Testis (tissue), 3 donors: ENCODE results near the gene ITGA11. TPM values are rescaled to one million over a fixed set of nuclear protein-coding genes. Genes with fewer than 3 reads are reported as not detected.

Experiments used
- DNase-seq: peaks from one replicate; pipeline ENCODE4 v3.0.0-alpha.2; 2019
- H3K27ac ChIP-seq, 2 donors: fragments of 200-600 bp; sonication (generic); one replicate each; pipeline ENCODE4 v1.5.1; 2019
- H3K27me3 ChIP-seq: fragments of 200-600 bp; sonication (generic); one replicate; pipeline ENCODE4 v1.5.1; 2019
- H3K36me3 ChIP-seq: fragments of 200-600 bp; sonication (generic); one replicate; pipeline ENCODE4 v1.5.1; 2017; ENCODE audit warnings: low read depth; ENCODE audit errors: missing control alignments
- H3K4me1 ChIP-seq: fragments of 200-600 bp; sonication (generic); one replicate; pipeline ENCODE4 v1.5.1; 2019
- H3K4me3 ChIP-seq, 2 donors: fragments of 200-600 bp; sonication (generic); one replicate each; pipeline ENCODE4 v1.5.1; 2017 to 2019
- H3K9me3 ChIP-seq: fragments of 200-600 bp; sonication (generic); one replicate; pipeline ENCODE4 v1.5.1; 2017
- POLR2A ChIP-seq: fragments of 450-650 bp; IDR thresholded peaks from one replicate; pipeline ENCODE4 v1.6.1; 2017; ENCODE audit warnings: antibody characterized with exemption, mild to moderate bottlenecking, moderate library complexity
- WGBS, 2 donors: methylation state at CpG; one replicate each; pipeline ENCODE4 v1.1.5; 2018; 5-methylcytosine and 5-hydroxymethylcytosine counted together
- intact Hi-C: fragments of 100-400 bp; cut with DNase I; formaldehyde crosslinking; loops from one replicate; pipeline ENCODE4 v1.15.1; 2023; ENCODE audit warnings: low total_unique reads
- polyA plus RNA-seq: library from polyadenylated mRNA; stranded (reverse); fragments of 350-450 nt; fragmentation: Illumina TruSeq; extraction: RNeasy Lipid Tissue Mini Kit (QIAGEN cat#74804); gene quantifications from one replicate; pipeline ENCODE4 v1.2.3, GENCODE V29; 2014; ENCODE audit warnings: low read depth, low replicate concordance; ENCODE audit not compliant: insufficient read depth
- total RNA-seq, 2 donors: library from RNA; depleted of rRNA; stranded (reverse); fragments of >200 nt; gene quantifications; one replicate each; pipeline ENCODE4 v1.2.3, GENCODE V29; 2016
- TF ChIP-seq, protein P1 (sequence below), 3 experiments: fragments of 450-650 bp in 2 of 3; fragments of 200-600 bp in 1 of 3; sonication (generic) in 1 of 3; IDR thresholded peaks; one replicate each; pipeline ENCODE4 v1.5.1; 2016 to 2019; ENCODE audit warnings: antibody characterized with exemption in 3 of 3, mild to moderate bottlenecking in 2 of 3, moderate library complexity in 1 of 3

Gene ITGA11
- total and polyA plus RNA-seq, 3 donors from 2014 or later: 4.3 to 6.6 (median 5.6) TPM

DNA sequence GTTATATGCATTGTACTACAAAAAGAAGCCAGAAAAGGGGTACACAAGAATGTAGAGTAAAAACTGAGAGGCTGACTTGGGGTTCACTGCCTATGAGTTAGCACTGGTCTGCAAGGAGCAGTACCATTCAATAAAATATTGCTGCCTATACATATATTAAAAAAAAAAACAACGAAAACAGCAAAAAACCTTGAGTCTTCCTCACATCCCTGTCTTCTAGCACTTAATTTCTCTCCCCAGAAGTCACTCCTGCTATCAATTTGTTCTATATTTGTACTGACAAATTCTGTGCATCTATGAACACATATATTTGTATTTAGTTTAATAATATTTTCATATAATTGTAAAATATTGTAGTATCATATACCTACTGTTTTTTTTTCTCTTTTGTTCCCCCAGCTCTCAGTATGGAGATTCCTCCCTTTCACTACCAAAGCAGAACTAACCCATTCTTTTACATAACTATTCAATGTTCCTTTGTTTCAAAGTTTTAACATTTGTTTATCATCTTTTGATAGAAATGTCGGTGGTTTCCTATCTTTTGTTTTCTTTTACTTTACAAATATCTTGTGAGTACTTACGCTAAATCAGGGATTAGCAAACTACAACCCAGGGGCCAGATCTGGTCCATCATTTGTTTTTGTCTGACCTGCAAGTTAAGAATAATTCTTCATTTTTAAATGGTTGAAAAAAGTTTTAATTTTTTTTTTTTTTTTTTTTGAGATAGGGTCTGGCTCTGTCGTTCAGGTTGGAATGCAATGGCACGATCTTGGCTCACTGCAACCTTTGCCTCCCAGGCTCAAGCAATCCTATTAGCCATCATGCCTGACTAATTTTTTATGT, 169.2 kb downstream of the ITGA11 start:
- WGBS, 2 donors: 64 to 68% methylated on average over 5 of the region's 5 CpGs
- intact Hi-C loops: no loop called here
- no peak overlapping the region for H3K4me3 ChIP-seq
- H3K36me3 ChIP-seq: no peaks in the 10 kb centered on the region
- no peaks in the 10 kb centered on the region for H3K9me3 ChIP-seq
- H3K27ac ChIP-seq: no peak overlapping the region
- TF ChIP-seq POLR2A: no peak
- TF ChIP-seq, protein P1, sequence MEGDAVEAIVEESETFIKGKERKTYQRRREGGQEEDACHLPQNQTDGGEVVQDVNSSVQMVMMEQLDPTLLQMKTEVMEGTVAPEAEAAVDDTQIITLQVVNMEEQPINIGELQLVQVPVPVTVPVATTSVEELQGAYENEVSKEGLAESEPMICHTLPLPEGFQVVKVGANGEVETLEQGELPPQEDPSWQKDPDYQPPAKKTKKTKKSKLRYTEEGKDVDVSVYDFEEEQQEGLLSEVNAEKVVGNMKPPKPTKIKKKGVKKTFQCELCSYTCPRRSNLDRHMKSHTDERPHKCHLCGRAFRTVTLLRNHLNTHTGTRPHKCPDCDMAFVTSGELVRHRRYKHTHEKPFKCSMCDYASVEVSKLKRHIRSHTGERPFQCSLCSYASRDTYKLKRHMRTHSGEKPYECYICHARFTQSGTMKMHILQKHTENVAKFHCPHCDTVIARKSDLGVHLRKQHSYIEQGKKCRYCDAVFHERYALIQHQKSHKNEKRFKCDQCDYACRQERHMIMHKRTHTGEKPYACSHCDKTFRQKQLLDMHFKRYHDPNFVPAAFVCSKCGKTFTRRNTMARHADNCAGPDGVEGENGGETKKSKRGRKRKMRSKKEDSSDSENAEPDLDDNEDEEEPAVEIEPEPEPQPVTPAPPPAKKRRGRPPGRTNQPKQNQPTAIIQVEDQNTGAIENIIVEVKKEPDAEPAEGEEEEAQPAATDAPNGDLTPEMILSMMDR (IDR thresholded peaks at IDR 0.05): no peak
- no peak for DNase-seq
- no peaks in the 10 kb centered on the region for H3K4me1 ChIP-seq
- no peaks in the 10 kb centered on the region for H3K27me3 ChIP-seq

DNA sequence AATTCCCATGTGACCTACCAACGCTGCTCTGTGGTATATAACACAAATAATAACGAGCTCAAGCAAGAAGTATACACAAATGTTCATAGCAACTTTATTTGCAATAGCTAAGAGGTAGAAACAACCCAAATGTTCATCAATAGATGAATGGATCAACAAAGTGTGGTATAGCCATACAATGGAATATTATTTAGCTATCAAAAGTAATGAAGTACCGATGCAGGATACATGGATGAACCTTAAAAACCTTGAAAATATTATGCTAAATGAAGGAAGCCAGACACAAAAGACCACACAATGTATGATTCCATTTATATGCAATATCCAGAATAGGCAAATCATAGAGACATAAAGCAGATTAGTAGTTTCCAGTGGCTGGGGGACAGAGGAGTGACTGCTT, 170.0 kb downstream of the ITGA11 start:
- Histone ChIP-seq H3K27me3 (no peaks in the 10 kb centered on the region), H3K27ac (no peak overlapping the region), H3K4me3 (no peak overlapping the region), H3K9me3 (no peaks in the 10 kb centered on the region), H3K4me1 (peaks cover 4% of the 10 kb centered on the region), H3K36me3 (no peaks in the 10 kb centered on the region)
- TF ChIP-seq, protein P1 (IDR thresholded peaks at IDR 0.05): no peak
- no peak for TF ChIP-seq POLR2A
- intact Hi-C loops: no loop called here
- 92 to 97% methylated on average over 3 of the region's 3 CpGs for WGBS, 2 donors
- DNase-seq: no peak

DNA sequence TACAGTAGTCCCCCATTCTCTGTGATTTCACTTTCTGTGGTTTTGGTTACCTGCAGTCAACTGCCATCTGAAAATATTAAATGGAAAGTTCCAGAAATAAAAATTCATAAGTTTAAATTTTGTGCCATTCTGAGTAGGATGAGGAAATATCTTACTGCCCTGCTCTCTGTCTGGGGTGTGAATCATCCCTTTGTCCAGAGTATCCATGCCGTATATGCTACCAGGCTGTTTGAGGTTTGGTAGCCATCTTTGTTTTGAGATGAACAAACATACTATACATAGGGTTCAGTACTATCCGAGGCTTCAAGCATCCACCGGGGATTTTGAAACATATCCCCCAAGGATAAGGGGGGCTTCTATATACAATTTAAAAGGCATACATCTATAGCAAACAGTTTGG, 170.7 kb downstream of the ITGA11 start:
- 90 to 92% methylated on average over 3 of the region's 3 CpGs for WGBS, 2 donors
- TF ChIP-seq, protein P1 (IDR thresholded peaks at IDR 0.05): no peak
- no peak for TF ChIP-seq POLR2A
- no peak overlapping the region for H3K27ac ChIP-seq
- no peaks in the 10 kb centered on the region for H3K27me3 ChIP-seq
- H3K36me3 ChIP-seq: no peaks in the 10 kb centered on the region
- H3K4me3 ChIP-seq: no peak overlapping the region
- DNase-seq: no peak
- peaks cover 4% of the 10 kb centered on the region for H3K4me1 ChIP-seq
- intact Hi-C loops: no loop called here
- no peaks in the 10 kb centered on the region for H3K9me3 ChIP-seq

DNA sequence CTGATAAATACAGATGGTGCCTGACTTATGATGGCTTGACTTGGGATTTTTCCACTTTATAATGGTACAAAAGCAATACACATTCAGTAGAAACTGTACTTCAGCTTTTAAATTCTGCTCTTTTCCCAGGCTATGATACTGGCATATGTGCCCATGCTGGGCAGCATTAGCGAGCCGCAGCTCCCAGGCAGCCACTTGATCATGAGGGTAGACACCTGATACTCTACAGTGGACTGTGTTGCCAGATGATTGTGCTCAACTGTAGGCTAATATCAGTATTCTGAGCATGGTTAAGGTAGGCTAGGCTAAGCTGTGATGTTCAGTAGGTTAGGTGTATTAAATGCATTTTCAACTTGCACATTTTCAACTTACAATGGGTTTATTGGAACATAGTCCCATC, 172.1 kb downstream of the ITGA11 start:
- Histone ChIP-seq H3K4me3 (no peak overlapping the region), H3K27ac (no peak overlapping the region), H3K9me3 (no peaks in the 10 kb centered on the region), H3K4me1 (peaks cover 4% of the 10 kb centered on the region), H3K27me3 (no peaks in the 10 kb centered on the region), H3K36me3 (no peaks in the 10 kb centered on the region)
- TF ChIP-seq, protein P1 (IDR thresholded peaks at IDR 0.05): no peak
- TF ChIP-seq POLR2A: no peak
- intact Hi-C loops: no loop called here
- WGBS, 2 donors: 92 to 97% methylated on average over 2 of the region's 2 CpGs
- no peak for DNase-seq

DNA sequence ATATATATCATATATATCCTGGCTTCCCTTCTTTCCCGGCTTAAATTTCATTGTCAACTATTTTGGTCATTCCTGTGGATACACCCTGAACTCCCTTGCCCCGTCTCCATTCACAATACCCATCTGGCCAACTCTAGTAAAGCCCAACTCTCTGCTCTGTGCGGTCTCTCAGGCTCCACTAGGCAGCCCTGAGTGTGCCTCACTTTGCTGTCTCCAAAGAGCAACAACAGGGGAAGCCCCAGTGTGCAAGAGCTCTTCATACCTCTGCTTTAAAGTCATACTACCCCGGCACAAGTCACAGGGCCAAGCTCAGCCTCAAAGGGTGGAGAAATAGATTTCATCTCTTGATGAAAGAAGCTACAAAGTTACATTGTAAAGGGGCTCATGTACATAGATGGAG, 173.3 kb downstream of the ITGA11 start:
- no peaks in the 10 kb centered on the region for H3K27me3 ChIP-seq
- H3K9me3 ChIP-seq: no peaks in the 10 kb centered on the region
- 41 to 51% methylated on average over 4 of the region's 4 CpGs for WGBS, 2 donors
- TF ChIP-seq, protein P1 (IDR thresholded peaks at IDR 0.05): no peak
- no peak for TF ChIP-seq POLR2A
- H3K4me3 ChIP-seq: no peak overlapping the region
- H3K36me3 ChIP-seq: no peaks in the 10 kb centered on the region
- DNase-seq: peak; percentile 39
- peaks cover 4% of the 10 kb centered on the region for H3K4me1 ChIP-seq
- H3K27ac ChIP-seq: peak overlapping the region in 1 of 2 donors; percentile 64
- intact Hi-C loops: no loop called here
